ENCODE measurements around the gene TANC1.

The TANC1 gene

DNA sequence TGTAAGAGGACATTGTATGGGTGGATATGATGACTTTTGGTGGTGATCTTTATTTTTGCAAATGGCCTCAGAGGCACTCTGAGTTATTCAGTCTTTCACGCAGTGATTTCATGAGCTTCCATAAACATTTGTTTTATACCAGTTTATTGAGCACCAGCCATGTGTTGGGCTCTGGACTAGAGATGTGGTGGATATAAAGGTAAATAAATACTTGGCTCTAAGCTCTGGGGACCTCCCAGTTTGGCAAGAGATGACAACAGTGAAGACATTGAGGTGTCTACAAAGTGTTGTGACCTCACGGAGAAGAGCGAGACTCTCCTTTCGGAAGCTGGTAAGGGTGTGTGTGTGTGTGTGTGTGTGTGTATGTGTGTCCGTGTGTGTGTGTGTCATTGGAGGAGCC is 146.4 kb downstream of the TANC1 start:
- TF ChIP-seq, protein P1, sequence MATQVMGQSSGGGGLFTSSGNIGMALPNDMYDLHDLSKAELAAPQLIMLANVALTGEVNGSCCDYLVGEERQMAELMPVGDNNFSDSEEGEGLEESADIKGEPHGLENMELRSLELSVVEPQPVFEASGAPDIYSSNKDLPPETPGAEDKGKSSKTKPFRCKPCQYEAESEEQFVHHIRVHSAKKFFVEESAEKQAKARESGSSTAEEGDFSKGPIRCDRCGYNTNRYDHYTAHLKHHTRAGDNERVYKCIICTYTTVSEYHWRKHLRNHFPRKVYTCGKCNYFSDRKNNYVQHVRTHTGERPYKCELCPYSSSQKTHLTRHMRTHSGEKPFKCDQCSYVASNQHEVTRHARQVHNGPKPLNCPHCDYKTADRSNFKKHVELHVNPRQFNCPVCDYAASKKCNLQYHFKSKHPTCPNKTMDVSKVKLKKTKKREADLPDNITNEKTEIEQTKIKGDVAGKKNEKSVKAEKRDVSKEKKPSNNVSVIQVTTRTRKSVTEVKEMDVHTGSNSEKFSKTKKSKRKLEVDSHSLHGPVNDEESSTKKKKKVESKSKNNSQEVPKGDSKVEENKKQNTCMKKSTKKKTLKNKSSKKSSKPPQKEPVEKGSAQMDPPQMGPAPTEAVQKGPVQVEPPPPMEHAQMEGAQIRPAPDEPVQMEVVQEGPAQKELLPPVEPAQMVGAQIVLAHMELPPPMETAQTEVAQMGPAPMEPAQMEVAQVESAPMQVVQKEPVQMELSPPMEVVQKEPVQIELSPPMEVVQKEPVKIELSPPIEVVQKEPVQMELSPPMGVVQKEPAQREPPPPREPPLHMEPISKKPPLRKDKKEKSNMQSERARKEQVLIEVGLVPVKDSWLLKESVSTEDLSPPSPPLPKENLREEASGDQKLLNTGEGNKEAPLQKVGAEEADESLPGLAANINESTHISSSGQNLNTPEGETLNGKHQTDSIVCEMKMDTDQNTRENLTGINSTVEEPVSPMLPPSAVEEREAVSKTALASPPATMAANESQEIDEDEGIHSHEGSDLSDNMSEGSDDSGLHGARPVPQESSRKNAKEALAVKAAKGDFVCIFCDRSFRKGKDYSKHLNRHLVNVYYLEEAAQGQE (IDR thresholded peaks at IDR 0.05; ENCODE audit: insufficient read depth in 1 of 2, low read depth in 2 of 2, low read length in 2 of 2): no peak
- TF ChIP-seq TAF1 (IDR thresholded peaks at IDR 0.05; ENCODE audit: borderline replicate concordance, insufficient read depth, low read length) (no peak), SIN3A (IDR thresholded peaks at IDR 0.05; ENCODE audit: borderline replicate concordance, insufficient read depth, low read length) (no peak), FOXP2 (optimal IDR thresholded peaks at IDR 0.05; ENCODE audit: borderline replicate concordance, extremely low read depth, extremely low read length, insufficient read depth) (no peak), POLR2AphosphoS5 (IDR thresholded peaks at IDR 0.05; ENCODE audit: low read depth, low read length) (no peak)

- TF ChIP-seq FOXP2 (optimal IDR thresholded peaks at IDR 0.05; ENCODE audit: borderline replicate concordance, extremely low read depth, extremely low read length, insufficient read depth): no peak
- no peak for TF ChIP-seq TAF1 (IDR thresholded peaks at IDR 0.05; ENCODE audit: borderline replicate concordance, insufficient read depth, low read length)
- TF ChIP-seq, protein P1 (IDR thresholded peaks at IDR 0.05; ENCODE audit: insufficient read depth in 1 of 2, low read depth in 2 of 2, low read length in 2 of 2): no peak
- no peak for TF ChIP-seq POLR2AphosphoS5 (IDR thresholded peaks at IDR 0.05; ENCODE audit: low read depth, low read length)
- TF ChIP-seq SIN3A (IDR thresholded peaks at IDR 0.05; ENCODE audit: borderline replicate concordance, insufficient read depth, low read length): no peak
Observed at GRCh38 chr2:159116922-159117321, 148.5 kb downstream of the TANC1 start.

GRCh38 chr2:159117658-159118057 is 149.2 kb downstream of the TANC1 start:
- TF ChIP-seq POLR2AphosphoS5 (IDR thresholded peaks at IDR 0.05; ENCODE audit: low read depth, low read length) (no peak), FOXP2 (optimal IDR thresholded peaks at IDR 0.05; ENCODE audit: borderline replicate concordance, extremely low read depth, extremely low read length, insufficient read depth) (no peak), TAF1 (IDR thresholded peaks at IDR 0.05; ENCODE audit: borderline replicate concordance, insufficient read depth, low read length) (no peak), SIN3A (IDR thresholded peaks at IDR 0.05; ENCODE audit: borderline replicate concordance, insufficient read depth, low read length) (no peak)
- TF ChIP-seq, protein P1 (IDR thresholded peaks at IDR 0.05; ENCODE audit: insufficient read depth in 1 of 2, low read depth in 2 of 2, low read length in 2 of 2): no peak

- TF ChIP-seq FOXP2 (optimal IDR thresholded peaks at IDR 0.05; ENCODE audit: borderline replicate concordance, extremely low read depth, extremely low read length, insufficient read depth) (no peak), SIN3A (IDR thresholded peaks at IDR 0.05; ENCODE audit: borderline replicate concordance, insufficient read depth, low read length) (no peak), POLR2AphosphoS5 (IDR thresholded peaks at IDR 0.05; ENCODE audit: low read depth, low read length) (no peak), TAF1 (IDR thresholded peaks at IDR 0.05; ENCODE audit: borderline replicate concordance, insufficient read depth, low read length) (no peak)
- TF ChIP-seq, protein P1 (IDR thresholded peaks at IDR 0.05; ENCODE audit: insufficient read depth in 1 of 2, low read depth in 2 of 2, low read length in 2 of 2): no peak
Observed at GRCh38 chr2:159118115-159118858, 149.8 kb downstream of the TANC1 start.

Data from PFSK-1 (cell line).